ENCODE measurements around the gene SHC3.

- TF ChIP-seq POLR2A (IDR thresholded peaks at IDR 0.05; ENCODE audit: borderline replicate concordance, extremely low read depth, insufficient read depth, insufficient read length), result no peak
- no peak for TF ChIP-seq CTCF (IDR thresholded peaks at IDR 0.05 in 2 of 3, conservative IDR thresholded peaks at IDR 0.05 in 1 of 3; ENCODE audit: borderline replicate concordance in 1 of 3, insufficient read depth in 1 of 3, low read depth in 2 of 3, low read length in 2 of 3)
- TF ChIP-seq JUND (IDR thresholded peaks at IDR 0.05), result no peak
- TF ChIP-seq REST (IDR thresholded peaks at IDR 0.05; ENCODE audit: low read depth), result peak; percentile 72
- TF ChIP-seq, protein P1, sequence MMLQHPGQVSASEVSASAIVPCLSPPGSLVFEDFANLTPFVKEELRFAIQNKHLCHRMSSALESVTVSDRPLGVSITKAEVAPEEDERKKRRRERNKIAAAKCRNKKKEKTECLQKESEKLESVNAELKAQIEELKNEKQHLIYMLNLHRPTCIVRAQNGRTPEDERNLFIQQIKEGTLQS (IDR thresholded peaks at IDR 0.05), result no peak
Observed at GRCh38 chr9:89185980-89186379, 7.4 kb upstream of the SHC3 start.

All from HCT116 (cell line).